NCI-H460 (cell line): ENCODE data around the gene FBLN2. TPM values are rescaled to one million over a fixed set of nuclear protein-coding genes. Genes with fewer than 3 reads are reported as not detected.

ENCODE experiments used
- DNase-seq: peaks from one replicate; pipeline ENCODE4 v3.0.0-alpha.2; 2016; ENCODE audit warnings: low read depth; ENCODE audit errors: extremely low read depth
- total RNA-seq: library from RNA; depleted of rRNA; stranded (reverse); fragments of >200 nt; shearing (Covaris generic); gene quantifications from 2 replicates; pipeline ENCODE4 v1.2.3, GENCODE V29; 2014

FBLN2 gene
- total RNA-seq, 1 experiment from 2014 or later, result not detected

- DNase-seq, result no peak
These were observed 47.7 kb downstream of the FBLN2 start for GRCh38 chr3:13596426-13597205.

GRCh38 chr3:13597661-13598060 lies 48.7 kb downstream of the FBLN2 start:
- DNase-seq, result no peak

GRCh38 chr3:13598201-13598600 lies 49.3 kb downstream of the FBLN2 start:
- no peak for DNase-seq

- DNase-seq, result no peak
These were observed 50.3 kb downstream of the FBLN2 start for GRCh38 chr3:13598926-13599886.

- no peak for DNase-seq
These were observed 51.0 kb downstream of the FBLN2 start for GRCh38 chr3:13599887-13600450.

- no peak for DNase-seq
These were observed 52.2 kb downstream of the FBLN2 start for GRCh38 chr3:13600950-13601691.

GRCh38 chr3:13601692-13602080 lies 52.8 kb downstream of the FBLN2 start:
- no peak for DNase-seq

GRCh38 chr3:13605555-13605954 lies 56.6 kb downstream of the FBLN2 start:
- no peak for DNase-seq

- no peak for DNase-seq
These were observed 59.1 kb downstream of the FBLN2 start for GRCh38 chr3:13607821-13608597.

- DNase-seq, result no peak
These were observed 60.2 kb downstream of the FBLN2 start for GRCh38 chr3:13608969-13609725.

- DNase-seq, result no peak
These were observed 61.2 kb downstream of the FBLN2 start for GRCh38 chr3:13610006-13610570.

- DNase-seq, result no peak
These were observed 62.3 kb downstream of the FBLN2 start for GRCh38 chr3:13611221-13611620.

- no peak for DNase-seq
These were observed 63.9 kb downstream of the FBLN2 start for GRCh38 chr3:13612829-13613228.

GRCh38 chr3:13613343-13614190 lies 64.6 kb downstream of the FBLN2 start:
- DNase-seq, result no peak

- DNase-seq, result no peak
These were observed 65.7 kb downstream of the FBLN2 start for GRCh38 chr3:13614607-13615006.

- DNase-seq, result no peak
These were observed 66.1 kb downstream of the FBLN2 start for GRCh38 chr3:13615019-13615528.

GRCh38 chr3:13616359-13616758 lies 67.4 kb downstream of the FBLN2 start:
- no peak for DNase-seq
